AG09319 (cell line): ENCODE measurements around the gene WWP2.
"Not testable (repeated sequence)": the region's sequence is repeated elsewhere in the genome, so short reads cannot be mapped to it uniquely, and the experiment has no call there.

ENCODE experiments used
- DNase-seq: peaks from one replicate; pipeline ENCODE4 v3.0.0-alpha.2; 2010; ENCODE audit warnings: low read depth; ENCODE audit errors: extremely low read depth

The WWP2 gene

DNA sequence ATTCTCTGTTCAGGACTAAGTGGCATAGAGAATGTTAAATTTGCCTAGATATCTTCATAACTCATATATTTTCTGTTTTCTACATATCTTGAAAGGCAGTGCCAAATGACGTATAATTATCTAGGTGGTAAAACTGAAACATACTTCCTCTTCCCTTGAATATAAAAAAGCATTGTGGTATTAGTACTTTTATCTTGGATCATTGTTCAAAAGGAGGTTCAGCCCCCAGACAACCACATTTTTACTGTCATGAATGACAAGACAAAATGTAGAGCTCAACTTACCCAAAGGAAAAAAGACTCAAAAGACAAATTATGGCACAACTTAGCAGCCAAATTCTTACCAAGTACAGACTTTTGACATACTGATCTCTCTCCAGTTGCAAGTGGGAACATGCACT is 223.1 kb downstream of the WWP2 start:
- DNase-seq = not testable (repeated sequence)
